CD4-positive, alpha-beta memory T cell (primary cell): ENCODE results near the gene MICU1. TPM values are rescaled to one million over a fixed set of nuclear protein-coding genes. Genes with fewer than 3 reads are reported as not detected.

Experiments
- CTCF ChIA-PET: fragments of 350-600 bp; sonication (Branson Sonifier 250); formaldehyde crosslinking; loops from one replicate; lab custom pipeline; 2021; ENCODE audit warnings: inconsistent platforms; ENCODE audit not compliant: partially characterized antibody; lab: Charles Lee
- POLR2A ChIA-PET: fragments of 350-600 bp; sonication (Branson Sonifier 250); formaldehyde crosslinking; loops from one replicate; lab custom pipeline; 2021; ENCODE audit not compliant: partially characterized antibody; lab: Charles Lee
- DNase-seq, 5 donors: peaks; one replicate each; pipeline versions ENCODE4 v3.0.0 to v3.0.0-alpha.2; 2020 to 2022; ENCODE audit warnings: mixed read lengths in 1 of 5
- H3K27ac ChIP-seq: one replicate; pipeline ENCODE4 v1.7.0; 2013; ENCODE audit warnings: low read depth, low read length
- H3K27me3 ChIP-seq: 2 replicates; pipeline ENCODE4 v1.7.0; 2013; ENCODE audit warnings: mild to moderate bottlenecking, low read length, moderate library complexity; ENCODE audit not compliant: insufficient read depth
- H3K36me3 ChIP-seq: 2 replicates; pipeline ENCODE4 v1.7.0; 2013; ENCODE audit warnings: mild to moderate bottlenecking, low read length, moderate library complexity; ENCODE audit not compliant: insufficient read depth
- H3K4me1 ChIP-seq: 2 replicates; pipeline ENCODE4 v1.7.0; 2013; ENCODE audit warnings: mild to moderate bottlenecking, low read length, moderate library complexity; ENCODE audit not compliant: insufficient read depth
- H3K4me3 ChIP-seq, 2 donors: one replicate each; pipeline ENCODE4 v1.7.0; 2013; ENCODE audit warnings: low read length in 2 of 2, mild to moderate bottlenecking in 1 of 2
- H3K9me3 ChIP-seq, 2 donors: one replicate each; pipeline ENCODE4 v1.7.0; 2013; ENCODE audit warnings: low read length in 2 of 2, control low read depth in 1 of 2; ENCODE audit not compliant: control insufficient read depth in 1 of 2
- H3K27ac Mint-ChIP-seq, 7 donors: one replicate each; pipeline ENCODE4 v1.8.0; 2020 to 2021; ENCODE audit warnings: mixed read lengths in 7 of 7, mild to moderate bottlenecking in 6 of 7, inconsistent platforms in 3 of 7, moderate library complexity in 3 of 7
- H3K27me3 Mint-ChIP-seq, 2 donors: one replicate each; pipeline ENCODE4 v1.8.0; 2020 to 2021; ENCODE audit warnings: mixed read lengths in 2 of 2
- H3K36me3 Mint-ChIP-seq, 2 donors: one replicate each; pipeline ENCODE4 v1.8.0; 2020 to 2021; ENCODE audit warnings: mixed read lengths in 2 of 2, inconsistent platforms in 1 of 2, mild to moderate bottlenecking in 1 of 2
- H3K4me1 Mint-ChIP-seq, 4 donors: one replicate each; pipeline ENCODE4 v1.8.0; 2020 to 2021; ENCODE audit warnings: mixed read lengths in 4 of 4, mild to moderate bottlenecking in 1 of 4
- H3K4me3 Mint-ChIP-seq, 8 donors: one replicate each; pipeline ENCODE4 v1.8.0; 2020 to 2021; ENCODE audit warnings: mixed read lengths in 8 of 8, mild to moderate bottlenecking in 7 of 8, moderate library complexity in 6 of 8, inconsistent platforms in 3 of 8
- H3K9me3 Mint-ChIP-seq, 8 donors: one replicate each; pipeline ENCODE4 v1.8.0; 2020 to 2021; ENCODE audit warnings: mixed read lengths in 8 of 8, mild to moderate bottlenecking in 5 of 8, inconsistent platforms in 3 of 8, moderate library complexity in 1 of 8
- intact Hi-C: fragments of 100-400 bp; cut with micrococcal nuclease; formaldehyde crosslinking; loops from one replicate; pipeline ENCODE4 v1.15.1; 2023
- polyA plus RNA-seq, 2 donors: library from polyadenylated mRNA; unstranded; fragments of 300-500 nt; fragmentation: Illumina TruSeq; gene quantifications; one replicate each; pipeline ENCODE4 v1.2.3, GENCODE V29; 2021
- total RNA-seq, 2 experiments: library from RNA; stranded (reverse); gene quantifications; one replicate each; pipeline ENCODE4 v1.2.3, GENCODE V29; 2021

Gene MICU1
- total and polyA plus RNA-seq, 4 experiments from 2014 or later = 24.9 to 30.4 (median 27.1) TPM

DNA sequence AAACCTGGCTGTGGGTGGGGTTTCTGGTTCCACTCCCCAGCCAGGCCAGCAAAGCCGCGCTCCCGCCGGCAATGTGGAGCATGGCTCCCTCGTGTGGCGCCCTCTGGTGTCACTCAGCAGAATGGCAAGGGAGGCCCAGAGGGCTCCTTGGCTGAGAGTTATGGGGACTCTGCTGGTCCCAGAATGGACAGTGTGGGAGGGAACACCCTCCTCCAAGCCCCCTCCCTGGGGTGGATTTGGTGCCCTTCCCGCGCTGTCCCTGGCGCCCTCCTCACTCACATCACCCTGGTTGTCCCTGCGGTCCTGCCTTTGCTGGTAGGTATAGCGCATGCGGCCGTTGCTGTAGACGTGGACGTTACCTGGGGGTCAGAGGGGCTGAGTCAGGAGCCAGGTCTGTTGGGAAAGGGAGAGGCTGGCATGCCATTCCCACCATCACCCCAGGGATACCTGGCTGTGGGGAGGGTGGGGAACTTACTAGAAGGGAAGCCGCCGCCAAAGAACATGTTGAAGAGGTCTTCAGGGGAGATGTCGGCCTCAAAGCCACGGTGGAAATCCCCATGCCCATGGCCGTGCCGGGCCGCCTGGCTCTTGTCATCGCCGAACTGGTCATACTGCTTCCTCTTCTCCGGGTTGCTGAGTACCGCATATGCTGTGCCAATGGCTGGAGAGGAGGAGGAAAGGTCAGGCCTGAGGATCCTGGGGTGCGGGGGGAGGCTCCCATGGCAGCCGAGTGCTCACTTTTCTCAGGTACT, 285.2 kb downstream of the MICU1 start:
- POLR2A ChIA-PET = interaction anchor here (0.6 to 1.5 kb wide), 3 partner anchors 9 to 22 kb away, joined by 3 to 5 read pairs (median 4); no protein-coding TSS in a partner anchor

DNA sequence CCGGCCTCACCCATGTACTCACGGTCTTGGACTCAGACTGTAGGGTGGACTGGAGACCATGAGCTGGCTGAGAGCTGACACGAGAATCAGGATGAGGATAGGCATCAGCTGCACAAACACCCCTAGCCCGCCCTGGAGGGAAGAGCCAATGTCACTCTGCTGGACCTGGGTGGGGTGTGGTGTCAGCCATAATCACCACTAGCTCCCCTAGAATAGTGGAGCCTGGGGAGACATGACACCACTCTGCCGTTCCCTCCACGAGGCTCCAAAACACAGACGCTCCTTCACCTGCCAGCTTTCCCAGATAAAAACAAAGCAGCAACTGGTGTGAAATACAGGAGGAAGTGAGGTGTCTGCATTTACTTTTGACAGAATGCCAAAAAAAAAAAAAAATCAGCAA, 287.7 kb downstream of the MICU1 start:
- Mint-ChIP-seq H3K4me1 (peaks cover 28 to 60% (median 48%) of the 10 kb centered on the region in 4 donors), H3K27ac (peak overlapping the region in 3 of 7 donors; percentile 26 to 98 (median 95))
- no peak overlapping the region for H3K27ac ChIP-seq

More for the DNA sequence above, 285.2 kb downstream of the MICU1 start:
- H3K4me1 Mint-ChIP-seq = peaks cover 14 to 49% (median 27%) of the 10 kb centered on the region in 4 donors
- peak; percentile 66 to 79 (median 71) for DNase-seq
- intact Hi-C loops = loop anchor here (1.0 kb wide), 2 partner anchors 208 to 444 kb away; no protein-coding TSS in a partner anchor
- H3K27ac ChIP-seq = no peak overlapping the region
- H3K4me3 ChIP-seq = no peak overlapping the region
- H3K36me3 ChIP-seq = peaks cover 34% of the 10 kb centered on the region
- H3K4me3 Mint-ChIP-seq = no peak overlapping the region
- H3K27me3 Mint-ChIP-seq = no peaks in the 10 kb centered on the region
- CTCF ChIA-PET = interaction anchor here (0.7 to 12.9 kb wide), 30 partner anchors 9 to 445 kb away, joined by 3 to 196 read pairs (median 5); partner anchors contain the start of genes ANAPC16, ASCC1, DDIT4 and DNAJB12
- H3K36me3 Mint-ChIP-seq = peaks cover 3 to 45% of the 10 kb centered on the region in 2 donors
- H3K27ac Mint-ChIP-seq = peak overlapping the region; percentile 35 to 74 (median 52)
- no peaks in the 10 kb centered on the region for H3K9me3 ChIP-seq
- no peaks in the 10 kb centered on the region for H3K27me3 ChIP-seq
- peaks cover 33% of the 10 kb centered on the region for H3K4me1 ChIP-seq
- no peaks in the 10 kb centered on the region for H3K9me3 Mint-ChIP-seq

DNA sequence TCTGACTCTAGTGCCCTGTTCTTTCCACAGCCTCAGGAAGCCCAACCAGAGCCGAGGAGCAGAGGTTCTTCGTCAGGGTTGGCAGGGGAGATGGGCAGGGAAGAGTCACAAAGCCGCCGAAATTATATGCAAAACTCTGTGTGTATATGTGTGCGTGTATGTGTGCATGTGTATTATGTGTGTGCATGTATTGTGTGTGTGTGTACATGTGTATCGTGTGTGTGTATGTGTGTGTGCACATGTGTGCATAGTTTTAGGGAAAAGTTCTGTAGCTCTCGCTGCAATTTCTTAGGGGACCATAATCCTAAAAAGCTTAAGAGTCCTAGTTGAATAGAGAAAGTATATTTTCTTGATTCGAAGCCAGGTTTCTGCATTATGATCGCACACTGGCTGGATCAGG, 288.2 kb downstream of the MICU1 start:
- intact Hi-C loops = loop anchor here (1.0 to 2.0 kb wide), 4 partner anchors 89 to 289 kb away; no protein-coding TSS in a partner anchor
- no peak for DNase-seq
- CTCF ChIA-PET = interaction anchor here (0.8 to 12.9 kb wide), 59 partner anchors 9 to 441 kb away, joined by 3 to 196 read pairs (median 5); partner anchors contain the start of genes ANAPC16, ASCC1 and DDIT4
- POLR2A ChIA-PET = interaction anchor here (0.9 to 10.0 kb wide), 20 partner anchors 9 to 441 kb away, joined by 3 to 125 read pairs (median 4); partner anchors contain the start of genes ANAPC16, ASCC1, DDIT4 and DNAJB12
- no peak overlapping the region for H3K27ac ChIP-seq
- no peaks in the 10 kb centered on the region for H3K27me3 ChIP-seq
- Mint-ChIP-seq H3K4me3 (no peak overlapping the region), H3K36me3 (peaks cover 3 to 39% of the 10 kb centered on the region in 2 donors), H3K27ac (peak overlapping the region in 4 of 7 donors; percentile 26 to 98 (median 86)), H3K4me1 (peaks cover 29 to 63% (median 52%) of the 10 kb centered on the region in 4 donors), H3K27me3 (no peaks in the 10 kb centered on the region), H3K9me3 (no peaks in the 10 kb centered on the region)
- no peaks in the 10 kb centered on the region for H3K9me3 ChIP-seq
- H3K36me3 ChIP-seq = peaks cover 29% of the 10 kb centered on the region
- peaks cover 56% of the 10 kb centered on the region for H3K4me1 ChIP-seq
- no peak overlapping the region for H3K4me3 ChIP-seq

More for the DNA sequence above, 287.7 kb downstream of the MICU1 start:
- no peak for DNase-seq
- H3K4me3 Mint-ChIP-seq = no peak overlapping the region
- Histone ChIP-seq H3K4me1 (peaks cover 51% of the 10 kb centered on the region), H3K4me3 (no peak overlapping the region), H3K9me3 (no peaks in the 10 kb centered on the region), H3K36me3 (peaks cover 32% of the 10 kb centered on the region), H3K27me3 (no peaks in the 10 kb centered on the region)
- intact Hi-C loops = no loop called here
- H3K36me3 Mint-ChIP-seq = peaks cover 3 to 42% of the 10 kb centered on the region in 2 donors
- no peaks in the 10 kb centered on the region for H3K9me3 Mint-ChIP-seq
- ChIA-PET POLR2A (interaction anchor here (0.9 to 10.0 kb wide), 7 partner anchors 17 to 442 kb away, joined by 3 to 125 read pairs (median 10); partner anchors contain the start of genes ANAPC16, ASCC1 and DDIT4), CTCF (interaction anchor here (0.8 to 12.9 kb wide), 37 partner anchors 9 to 442 kb away, joined by 3 to 196 read pairs (median 7); partner anchors contain the start of genes ANAPC16, ASCC1 and DDIT4)
- no peaks in the 10 kb centered on the region for H3K27me3 Mint-ChIP-seq

GRCh38 chr10:72337039-72337629, 288.7 kb downstream of the MICU1 start:
- DNase-seq = peak in 4 of 5 donors; percentile 44 to 68 (median 50)
- Mint-ChIP-seq H3K27ac (peak overlapping the region; percentile 82 to 98 (median 95)), H3K36me3 (peaks cover 3 to 33% of the 10 kb centered on the region in 2 donors), H3K9me3 (no peaks in the 10 kb centered on the region), H3K4me3 (peak overlapping the region in 2 of 8 donors; percentile 17 to 43), H3K27me3 (no peaks in the 10 kb centered on the region), H3K4me1 (peaks cover 30 to 69% (median 55%) of the 10 kb centered on the region in 4 donors)
- Histone ChIP-seq H3K27me3 (no peaks in the 10 kb centered on the region), H3K9me3 (no peaks in the 10 kb centered on the region), H3K4me3 (no peak overlapping the region), H3K4me1 (peaks cover 62% of the 10 kb centered on the region), H3K27ac (peak overlapping the region; percentile 76), H3K36me3 (peaks cover 25% of the 10 kb centered on the region)
- ChIA-PET POLR2A (interaction anchor here (0.9 to 10.0 kb wide), 20 partner anchors 9 to 288 kb away, joined by 3 to 125 read pairs (median 4); partner anchors contain the start of genes ANAPC16, ASCC1, DDIT4 and DNAJB12), CTCF (interaction anchor here (0.8 to 12.9 kb wide), 59 partner anchors 10 to 441 kb away, joined by 3 to 196 read pairs (median 5); partner anchors contain the start of genes ANAPC16, ASCC1 and DDIT4)
- intact Hi-C loops = loop anchor here (1.0 to 2.0 kb wide), 4 partner anchors 89 to 289 kb away; no protein-coding TSS in a partner anchor

DNA sequence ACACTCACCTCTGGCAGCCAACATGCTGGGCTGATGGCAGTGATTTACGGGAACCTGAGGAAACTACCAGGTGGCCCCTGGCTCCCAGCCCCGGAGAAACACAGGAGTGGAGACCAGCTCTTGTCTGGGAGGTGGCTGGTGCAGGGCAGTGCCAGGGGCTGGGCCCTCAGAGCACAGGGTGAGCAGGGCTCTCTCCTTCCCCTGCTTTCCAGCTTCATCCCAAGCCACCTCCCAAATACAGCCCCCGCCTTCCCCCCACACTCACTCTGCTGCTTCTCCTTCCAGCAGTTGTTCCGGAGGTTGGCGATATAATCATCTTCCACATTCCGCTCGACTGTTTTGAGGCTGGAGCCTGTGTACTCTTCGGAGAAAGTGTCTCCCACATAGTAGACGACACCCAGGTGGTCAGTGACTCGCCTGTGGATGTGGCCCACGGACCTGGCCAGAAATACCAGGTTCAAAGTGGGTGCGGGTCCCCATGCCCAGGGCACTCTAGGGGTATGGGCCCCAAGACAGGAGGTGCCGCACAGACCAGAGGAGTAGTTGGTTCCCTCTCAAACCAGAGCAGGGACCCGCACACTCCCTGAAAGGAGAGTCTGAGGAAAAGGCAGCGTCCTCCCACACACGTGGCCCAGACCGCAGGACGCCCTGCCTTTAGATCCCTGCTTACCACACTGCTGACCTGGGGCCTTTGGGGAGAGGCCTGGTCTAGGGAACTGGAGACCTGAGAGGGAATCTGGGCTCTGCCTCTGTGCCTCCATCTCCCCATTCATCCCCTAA, 289.4 kb downstream of the MICU1 start:
- Histone ChIP-seq H3K4me1 (peaks cover 69% of the 10 kb centered on the region), H3K27ac (peak overlapping the region; percentile 76), H3K9me3 (no peaks in the 10 kb centered on the region), H3K27me3 (no peaks in the 10 kb centered on the region), H3K36me3 (peaks cover 24% of the 10 kb centered on the region), H3K4me3 (no peak overlapping the region)
- intact Hi-C loops = loop anchor here (1.0 to 2.0 kb wide), 4 partner anchors 88 to 288 kb away; no protein-coding TSS in a partner anchor
- ChIA-PET CTCF (interaction anchor here (0.6 to 12.9 kb wide), 44 partner anchors 9 to 440 kb away, joined by 3 to 196 read pairs (median 6); partner anchors contain the start of genes ANAPC16, ASCC1 and DDIT4), POLR2A (interaction anchor here (0.9 to 10.0 kb wide), 25 partner anchors 8 to 288 kb away, joined by 3 to 125 read pairs (median 4); partner anchors contain the start of genes ANAPC16, ASCC1, DDIT4 and DNAJB12)
- Mint-ChIP-seq H3K4me1 (peaks cover 35 to 76% (median 61%) of the 10 kb centered on the region in 4 donors), H3K36me3 (peaks cover 3 to 31% of the 10 kb centered on the region in 2 donors), H3K9me3 (no peaks in the 10 kb centered on the region), H3K4me3 (peak overlapping the region in 4 of 8 donors; percentile 21 to 92 (median 66)), H3K27me3 (no peaks in the 10 kb centered on the region), H3K27ac (peak overlapping the region; percentile 95 to 98 (median 97))
- no peak for DNase-seq
